Activated T-cell treated with anti-CD3 and anti-CD28 coated beads, Interleukin-2, amount 50 U/mL, for 24 hours (primary cell): ENCODE measurements around the gene LDB3.

Experiments
- DNase-seq: peaks from one replicate; pipeline ENCODE4 v3.0.0-alpha.2; 2020
- H3K27ac Mint-ChIP-seq: 2 replicates; pipeline ENCODE4 v1.8.0; 2020; ENCODE audit warnings: mild to moderate bottlenecking, mixed read lengths
- H3K27me3 Mint-ChIP-seq: 2 replicates; pipeline ENCODE4 v1.8.0; 2020; ENCODE audit warnings: mixed read lengths
- H3K36me3 Mint-ChIP-seq: 2 replicates; pipeline ENCODE4 v1.8.0; 2020; ENCODE audit warnings: low read depth, mixed read lengths
- H3K4me1 Mint-ChIP-seq: 2 replicates; pipeline ENCODE4 v1.8.0; 2020; ENCODE audit warnings: low read depth, mixed read lengths
- H3K4me3 Mint-ChIP-seq: 2 replicates; pipeline ENCODE4 v1.8.0; 2020; ENCODE audit warnings: mild to moderate bottlenecking, moderate library complexity, mixed read lengths
- H3K9me3 Mint-ChIP-seq: 2 replicates; pipeline ENCODE4 v1.8.0; 2020; ENCODE audit warnings: mixed read lengths

Gene LDB3

DNA sequence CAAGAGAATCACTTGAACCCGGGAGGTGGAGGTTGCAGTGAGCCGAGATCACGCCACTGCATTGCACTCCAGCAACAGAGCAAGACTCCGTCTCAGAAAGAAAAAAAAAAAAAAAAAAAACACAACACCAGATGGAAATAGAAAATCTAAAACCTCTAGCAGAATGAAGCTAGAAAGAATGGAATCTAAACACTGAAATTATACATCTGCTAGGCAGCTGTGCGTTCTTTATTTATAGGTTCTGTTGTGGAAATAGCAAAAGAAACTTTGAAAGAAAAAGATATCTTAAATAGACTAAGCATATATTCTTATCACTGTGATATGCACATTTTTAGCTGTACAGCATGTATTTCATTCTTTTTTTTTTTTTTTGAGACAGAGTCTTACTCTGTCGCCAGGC is 105.2 kb downstream of the LDB3 start:
- Mint-ChIP-seq H3K36me3 (no peaks in the 10 kb centered on the region), H3K27me3 (no peaks in the 10 kb centered on the region), H3K4me1 (peaks cover 11% of the 10 kb centered on the region)

DNA sequence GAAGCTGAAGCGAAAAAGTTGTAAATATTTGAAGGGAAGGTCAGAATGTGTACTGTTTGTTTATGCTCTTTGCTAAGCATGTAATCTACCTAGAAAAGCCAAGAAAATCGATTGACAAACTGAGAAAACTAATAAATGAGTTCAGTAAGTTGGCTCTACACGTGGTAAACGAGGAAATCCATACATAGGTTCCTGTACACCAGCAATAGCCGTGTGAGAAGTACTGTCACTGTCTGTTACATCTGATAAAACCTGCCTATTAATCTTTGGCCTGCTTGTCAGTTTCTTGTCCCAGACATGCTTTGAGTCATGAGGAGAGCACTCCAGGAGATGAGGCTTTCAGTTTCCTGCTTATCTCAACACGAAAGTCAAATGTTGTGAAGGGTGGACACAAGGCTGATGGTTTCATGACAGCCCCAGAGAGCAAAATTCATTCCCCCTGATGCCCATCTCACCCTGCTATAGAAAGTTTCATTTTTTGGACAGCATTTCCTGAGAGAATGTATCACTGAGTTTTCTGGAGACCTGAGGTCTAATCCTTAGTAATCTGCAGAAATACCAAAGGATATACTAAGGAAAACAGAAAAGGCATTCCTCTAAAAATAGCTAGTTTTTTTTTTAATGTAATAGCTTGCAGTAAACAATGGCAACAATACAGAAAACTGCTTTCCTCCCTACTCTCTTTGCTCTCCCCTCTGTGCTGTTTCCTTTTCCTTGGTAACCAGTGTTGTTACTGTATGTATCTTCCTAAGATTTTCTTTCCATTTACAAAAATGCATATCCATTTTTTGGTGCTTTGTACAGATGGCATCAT is 107.0 kb downstream of the LDB3 start:
- no peak overlapping the region for H3K4me3 Mint-ChIP-seq
- no peaks in the 10 kb centered on the region for H3K9me3 Mint-ChIP-seq
- DNase-seq = no peak
- no peak overlapping the region for H3K27ac Mint-ChIP-seq
- no peaks in the 10 kb centered on the region for H3K36me3 Mint-ChIP-seq
- peaks cover 7% of the 10 kb centered on the region for H3K4me1 Mint-ChIP-seq
- H3K27me3 Mint-ChIP-seq = no peaks in the 10 kb centered on the region

More for the DNA sequence above, 105.2 kb downstream of the LDB3 start:
- Mint-ChIP-seq H3K27ac (no peak overlapping the region), H3K4me3 (no peak overlapping the region), H3K9me3 (no peaks in the 10 kb centered on the region)
- no peak for DNase-seq

DNA sequence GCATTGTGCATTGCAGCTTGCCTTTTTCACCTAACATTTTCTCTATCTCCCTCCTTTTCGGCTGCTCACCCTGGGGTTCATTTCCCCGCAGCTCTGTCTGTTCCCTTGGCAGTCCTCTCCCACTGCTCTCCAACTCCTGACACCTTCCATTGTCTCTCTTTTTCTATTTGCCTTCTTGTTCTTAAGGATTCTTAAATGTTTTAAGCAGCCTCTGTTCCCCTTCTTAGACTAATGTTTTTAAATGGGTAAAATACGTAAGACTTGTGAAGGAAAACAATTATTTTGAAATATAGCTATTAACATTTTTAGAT is 107.5 kb downstream of the LDB3 start:
- DNase-seq = no peak
- H3K27ac Mint-ChIP-seq = no peak overlapping the region
- no peaks in the 10 kb centered on the region for H3K36me3 Mint-ChIP-seq
- H3K4me3 Mint-ChIP-seq = no peak overlapping the region
- H3K4me1 Mint-ChIP-seq = peaks cover 5% of the 10 kb centered on the region
- no peaks in the 10 kb centered on the region for H3K27me3 Mint-ChIP-seq
- no peaks in the 10 kb centered on the region for H3K9me3 Mint-ChIP-seq

DNA sequence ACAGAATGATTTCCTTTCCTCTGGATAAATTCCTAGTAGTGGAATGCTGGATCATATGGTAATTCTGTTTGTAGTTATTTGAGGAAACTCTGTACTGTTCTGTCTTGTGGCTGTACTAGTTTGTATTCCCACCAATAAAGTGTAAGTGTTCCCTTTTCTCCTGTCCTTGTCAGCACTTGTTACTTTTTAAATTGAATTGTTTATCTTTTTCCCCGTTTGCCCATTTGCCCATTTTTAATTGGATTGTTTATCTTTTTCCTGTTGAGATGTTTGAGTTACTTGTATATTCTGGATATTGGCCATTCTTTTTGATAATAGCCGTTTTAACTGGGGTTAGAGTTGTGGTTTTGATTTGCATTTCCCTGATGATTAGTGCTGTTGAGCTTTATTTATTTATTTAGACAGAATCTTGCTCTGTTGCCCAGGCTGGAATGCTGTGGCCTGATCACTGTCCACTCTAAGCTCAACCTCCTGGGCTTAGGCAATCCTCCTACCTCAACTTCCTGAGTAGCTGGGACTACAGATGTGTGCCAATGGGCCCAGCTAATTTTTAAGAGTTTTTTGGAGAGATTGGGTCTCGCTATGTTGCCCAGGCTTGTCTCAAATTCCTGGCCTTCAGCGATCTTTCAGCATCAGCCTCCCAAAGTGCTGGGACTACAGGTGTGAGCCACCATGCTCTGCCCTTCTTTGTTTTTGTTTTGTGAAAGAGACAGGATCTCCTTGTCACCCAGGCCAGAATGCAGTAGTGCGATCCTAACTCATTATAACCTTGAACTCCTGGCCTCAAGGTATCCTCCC is 111.1 kb downstream of the LDB3 start:
- Mint-ChIP-seq H3K27ac (no peak overlapping the region), H3K27me3 (no peaks in the 10 kb centered on the region), H3K9me3 (peaks cover 3% of the 10 kb centered on the region), H3K36me3 (no peaks in the 10 kb centered on the region), H3K4me1 (peaks cover 12% of the 10 kb centered on the region), H3K4me3 (no peak overlapping the region)
- no peak for DNase-seq

DNA sequence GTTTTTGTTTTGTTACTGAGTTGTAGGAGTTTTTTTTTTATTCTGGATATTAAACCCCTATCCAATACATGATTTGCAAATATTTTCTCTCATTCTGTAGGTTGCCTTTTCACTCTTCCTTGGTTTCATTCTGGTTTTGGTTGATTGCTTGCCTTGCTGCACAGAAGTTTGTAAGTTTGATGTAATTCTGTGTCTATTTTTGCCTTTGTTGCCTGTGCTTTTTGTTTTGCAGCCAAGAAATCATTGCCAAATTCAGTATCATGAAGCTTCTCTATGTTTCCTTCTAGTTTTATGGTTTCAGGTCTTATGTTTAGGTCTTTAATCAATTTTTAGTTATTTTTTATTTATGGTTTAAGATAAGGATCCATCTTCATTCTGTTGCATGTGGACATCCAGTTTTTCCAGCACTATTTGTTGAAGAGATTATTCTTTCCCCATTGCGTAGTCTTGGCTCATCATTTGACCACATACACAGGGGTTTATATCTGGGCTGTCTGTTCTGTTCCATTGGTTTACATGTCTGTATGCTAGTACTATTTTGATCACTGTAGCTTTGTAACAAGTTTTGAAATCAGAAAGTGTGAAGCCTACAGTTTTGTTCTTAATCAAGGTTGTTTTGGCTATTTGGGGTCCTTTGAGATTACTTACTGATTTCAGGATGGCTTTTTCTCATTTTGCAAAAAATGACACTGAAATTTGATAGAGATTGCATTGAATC is 114.5 kb downstream of the LDB3 start:
- H3K27ac Mint-ChIP-seq = no peak overlapping the region
- H3K4me3 Mint-ChIP-seq = no peak overlapping the region
- no peak for DNase-seq
- H3K9me3 Mint-ChIP-seq = peaks cover 8% of the 10 kb centered on the region
- H3K36me3 Mint-ChIP-seq = no peaks in the 10 kb centered on the region
- H3K27me3 Mint-ChIP-seq = no peaks in the 10 kb centered on the region
- H3K4me1 Mint-ChIP-seq = peaks cover 9% of the 10 kb centered on the region

DNA sequence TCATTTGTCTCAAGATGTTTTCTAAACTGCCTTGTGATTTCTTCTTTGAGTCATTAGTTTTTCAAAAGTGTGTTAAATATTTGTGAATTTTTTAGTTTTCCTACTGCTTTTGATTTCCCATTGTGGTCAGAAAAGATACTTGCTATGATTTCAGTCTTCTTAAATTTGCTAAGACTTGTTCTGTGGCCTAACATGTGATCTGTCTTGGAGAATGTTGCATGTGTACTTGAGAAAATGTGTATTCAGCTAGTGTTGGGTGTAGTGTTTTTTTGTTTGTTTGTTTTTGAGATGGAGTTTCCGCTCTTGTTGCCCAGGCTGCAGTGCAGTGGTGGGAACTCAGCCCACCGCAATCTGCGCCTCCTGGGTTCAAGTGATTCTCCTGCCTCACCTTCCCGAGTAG is 116.7 kb downstream of the LDB3 start:
- no peaks in the 10 kb centered on the region for H3K27me3 Mint-ChIP-seq
- H3K27ac Mint-ChIP-seq = no peak overlapping the region
- no peak for DNase-seq
- no peaks in the 10 kb centered on the region for H3K36me3 Mint-ChIP-seq
- peaks cover 9% of the 10 kb centered on the region for H3K9me3 Mint-ChIP-seq
- peaks cover 9% of the 10 kb centered on the region for H3K4me1 Mint-ChIP-seq
- no peak overlapping the region for H3K4me3 Mint-ChIP-seq
